ENCODE measurements around the gene NCAPD2.

GRCh38 chr12:6462234-6462995 lies 31.5 kb upstream of the NCAPD2 start:
- TF ChIP-seq POLR2AphosphoS5 (IDR thresholded peaks at IDR 0.05) (no peak), CTCF (IDR thresholded peaks at IDR 0.05) (no peak)
